GM19452 (cell line): Measurements from ENCODE around the gene WDR90.

Source experiments
- ATAC-seq: cut with Tn5 transposase; IDR thresholded peaks from one replicate; pipeline ENCODE4 v1.9.1; 2021; ENCODE audit not compliant: unreplicated experiment

The WDR90 gene

DNA sequence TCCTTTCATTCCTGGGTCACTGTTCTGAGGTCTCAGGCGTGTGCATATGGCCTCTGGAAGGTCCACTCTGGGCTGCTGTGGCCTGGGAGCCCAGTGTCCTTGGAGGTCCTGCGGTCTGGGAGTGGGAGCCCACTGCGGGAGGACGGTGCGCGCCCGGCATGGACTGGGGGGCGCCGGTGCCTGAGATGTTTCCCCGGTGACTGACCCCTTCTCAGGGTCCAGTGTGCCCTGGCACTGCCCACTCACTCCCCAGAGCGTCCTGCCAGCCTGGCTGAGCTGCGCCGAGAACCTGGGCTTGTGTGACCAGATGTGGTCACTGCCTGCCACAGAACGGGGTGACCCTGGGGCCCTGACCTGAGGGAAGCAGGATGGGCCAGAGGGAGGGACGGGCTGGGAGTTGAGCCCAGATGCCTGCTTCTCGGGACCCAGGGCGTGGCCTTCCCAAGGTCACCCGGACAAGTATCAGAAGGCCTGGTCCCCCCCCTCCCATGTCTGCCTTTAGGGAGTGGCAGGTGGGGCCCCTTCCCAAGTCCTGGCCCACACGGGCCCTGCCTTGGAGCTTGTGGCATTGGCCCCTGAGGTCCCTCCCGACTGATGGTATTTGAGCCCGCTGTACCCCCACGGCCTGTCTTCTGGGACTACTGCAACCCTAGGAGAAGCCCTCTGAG is 25.2 kb downstream of the WDR90 start:
- ATAC-seq, result no peak

DNA sequence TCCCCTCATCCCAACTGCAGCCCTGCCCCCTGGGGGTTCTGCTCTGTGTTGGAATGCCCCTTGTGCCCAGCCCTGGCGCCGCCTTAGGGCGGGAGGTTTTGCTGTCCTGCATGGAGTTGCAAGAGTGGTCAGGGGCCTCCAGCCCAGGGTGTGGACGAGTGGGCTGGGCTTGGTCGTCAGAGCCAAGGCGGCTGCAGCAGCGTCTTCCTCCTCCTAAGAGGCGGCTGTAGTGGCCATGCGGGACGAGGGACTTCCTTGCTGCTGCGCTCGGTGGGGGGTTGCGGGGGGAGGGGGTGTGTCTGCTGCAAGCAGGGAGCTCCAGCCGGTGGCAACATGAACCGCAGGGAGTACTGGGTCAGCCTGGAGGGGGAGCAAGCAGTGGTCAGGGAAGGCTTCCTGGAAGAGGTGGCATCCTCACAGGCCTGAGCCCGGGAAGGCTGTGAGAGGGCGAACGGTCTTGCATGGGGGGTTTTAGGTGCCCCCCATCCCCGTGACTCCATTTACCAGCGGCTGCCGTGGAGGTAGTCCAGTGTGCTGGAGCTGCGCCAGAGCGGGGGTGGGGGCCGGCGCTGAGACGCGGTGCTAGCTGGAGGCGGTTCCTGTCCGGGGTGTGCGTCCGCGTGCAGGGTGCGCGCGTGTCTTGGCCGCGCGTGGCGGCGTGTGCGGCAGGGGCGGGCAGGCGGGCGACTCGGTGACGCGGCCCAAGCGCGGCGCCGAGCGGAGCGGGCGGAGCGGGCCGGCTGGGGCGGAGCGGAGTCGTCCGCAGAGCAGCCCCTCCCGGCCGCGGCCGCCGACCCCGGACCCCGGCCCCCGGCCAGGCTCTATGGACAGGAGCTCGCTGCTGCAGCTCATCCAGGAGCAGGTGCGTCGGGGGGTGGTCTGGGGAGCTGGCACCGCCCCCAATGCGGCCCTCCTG is 26.1 kb downstream of the WDR90 start, which contains the start of gene RHBDL1:
RHBDL1 (plus strand) TSS at position 704 of the 916 bp plus-strand sequence; CDS start at position 824, 120 bp downstream.
- no peak for ATAC-seq

DNA sequence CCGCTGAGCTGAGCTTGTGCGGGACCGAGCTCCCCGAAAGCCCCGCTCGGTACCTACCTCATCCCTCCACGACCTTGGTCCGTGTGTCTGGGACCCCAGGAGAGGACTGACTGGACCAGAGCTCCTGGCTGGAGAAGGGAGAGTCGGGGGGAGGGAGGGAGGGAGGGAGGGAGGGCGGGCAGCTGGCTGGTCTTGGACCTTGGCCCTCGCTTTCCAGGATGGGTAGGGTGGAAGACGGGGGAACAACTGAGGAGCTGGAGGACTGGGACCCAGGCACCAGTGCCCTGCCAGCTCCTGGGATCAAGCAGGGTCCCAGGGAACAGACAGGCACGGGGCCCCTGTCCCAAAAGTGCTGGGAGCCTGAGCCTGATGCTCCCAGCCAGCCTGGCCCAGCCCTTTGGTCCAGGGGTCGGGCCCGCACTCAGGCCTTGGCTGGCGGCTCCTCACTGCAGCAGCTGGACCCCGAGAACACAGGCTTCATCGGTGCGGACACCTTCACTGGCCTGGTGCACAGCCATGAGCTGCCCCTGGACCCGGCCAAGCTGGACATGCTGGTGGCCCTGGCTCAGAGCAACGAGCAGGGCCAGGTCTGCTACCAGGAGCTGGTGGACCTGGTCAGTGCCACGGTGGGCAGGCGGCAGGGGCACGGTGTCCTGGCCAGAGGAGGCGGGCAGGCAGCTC is 26.9 kb downstream of the WDR90 start:
- ATAC-seq, result no peak

DNA sequence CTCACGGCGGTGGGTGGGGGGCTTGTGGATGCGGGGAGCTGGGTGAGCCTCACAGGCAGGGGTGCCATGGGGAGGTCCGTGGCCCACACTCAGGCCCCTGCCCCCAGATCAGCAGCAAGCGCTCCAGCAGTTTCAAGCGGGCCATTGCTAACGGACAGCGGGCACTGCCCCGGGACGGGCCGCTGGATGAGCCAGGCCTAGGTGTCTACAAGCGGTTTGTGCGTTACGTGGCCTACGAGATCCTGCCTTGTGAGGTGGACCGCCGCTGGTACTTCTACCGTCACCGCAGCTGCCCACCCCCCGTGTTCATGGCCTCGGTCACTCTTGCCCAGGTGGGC is 27.4 kb downstream of the WDR90 start:
- no peak for ATAC-seq

DNA sequence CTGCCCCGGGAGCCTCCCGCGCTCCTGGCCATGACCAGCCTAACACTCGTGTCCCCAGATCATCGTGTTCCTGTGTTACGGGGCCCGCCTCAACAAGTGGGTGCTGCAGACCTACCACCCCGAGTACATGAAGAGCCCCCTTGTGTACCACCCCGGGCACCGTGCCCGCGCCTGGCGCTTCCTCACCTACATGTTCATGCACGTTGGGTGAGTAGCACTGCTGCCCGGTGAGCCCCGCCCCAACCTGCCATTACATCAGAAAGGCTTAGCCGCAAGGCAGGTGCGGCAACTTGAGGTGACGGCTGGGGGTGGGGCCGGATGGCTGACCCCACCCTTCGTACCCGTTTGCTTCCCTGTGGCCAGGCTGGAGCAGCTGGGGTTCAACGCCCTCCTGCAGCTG is 27.7 kb downstream of the WDR90 start:
- no peak for ATAC-seq

DNA sequence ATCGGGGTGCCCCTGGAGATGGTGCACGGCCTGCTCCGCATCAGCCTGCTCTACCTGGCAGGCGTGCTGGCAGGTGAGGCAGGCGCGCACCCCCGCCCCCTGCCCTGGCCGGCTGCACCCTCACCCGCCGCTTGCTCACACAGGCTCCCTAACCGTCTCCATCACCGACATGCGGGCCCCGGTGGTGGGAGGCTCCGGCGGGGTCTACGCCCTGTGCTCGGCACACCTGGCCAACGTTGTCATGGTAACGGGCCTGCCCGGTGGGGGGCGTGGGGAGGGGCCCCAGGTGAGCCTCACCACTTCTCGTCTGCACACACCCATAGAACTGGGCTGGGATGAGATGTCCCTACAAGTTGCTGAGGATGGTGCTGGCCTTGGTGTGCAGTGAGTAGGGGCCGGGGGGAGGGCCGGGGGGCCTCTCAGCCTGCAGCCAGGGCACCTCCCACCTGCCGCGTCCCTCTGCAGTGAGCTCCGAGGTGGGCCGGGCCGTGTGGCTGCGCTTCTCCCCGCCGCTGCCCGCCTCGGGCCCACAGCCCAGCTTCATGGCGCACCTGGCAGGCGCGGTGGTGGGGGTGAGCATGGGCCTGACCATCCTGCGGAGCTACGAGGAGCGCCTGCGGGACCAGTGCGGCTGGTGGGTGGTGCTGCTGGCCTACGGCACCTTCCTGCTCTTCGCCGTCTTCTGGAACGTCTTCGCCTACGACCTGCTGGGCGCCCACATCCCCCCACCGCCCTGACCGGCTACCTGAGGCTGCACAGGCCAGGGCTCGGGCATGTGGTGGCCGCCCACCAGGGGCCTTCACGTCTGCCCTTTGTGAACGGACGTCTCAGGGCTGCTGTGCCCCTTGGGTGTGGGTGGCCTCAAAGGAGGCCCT is 28.4 kb downstream of the WDR90 start:
- no peak for ATAC-seq

DNA sequence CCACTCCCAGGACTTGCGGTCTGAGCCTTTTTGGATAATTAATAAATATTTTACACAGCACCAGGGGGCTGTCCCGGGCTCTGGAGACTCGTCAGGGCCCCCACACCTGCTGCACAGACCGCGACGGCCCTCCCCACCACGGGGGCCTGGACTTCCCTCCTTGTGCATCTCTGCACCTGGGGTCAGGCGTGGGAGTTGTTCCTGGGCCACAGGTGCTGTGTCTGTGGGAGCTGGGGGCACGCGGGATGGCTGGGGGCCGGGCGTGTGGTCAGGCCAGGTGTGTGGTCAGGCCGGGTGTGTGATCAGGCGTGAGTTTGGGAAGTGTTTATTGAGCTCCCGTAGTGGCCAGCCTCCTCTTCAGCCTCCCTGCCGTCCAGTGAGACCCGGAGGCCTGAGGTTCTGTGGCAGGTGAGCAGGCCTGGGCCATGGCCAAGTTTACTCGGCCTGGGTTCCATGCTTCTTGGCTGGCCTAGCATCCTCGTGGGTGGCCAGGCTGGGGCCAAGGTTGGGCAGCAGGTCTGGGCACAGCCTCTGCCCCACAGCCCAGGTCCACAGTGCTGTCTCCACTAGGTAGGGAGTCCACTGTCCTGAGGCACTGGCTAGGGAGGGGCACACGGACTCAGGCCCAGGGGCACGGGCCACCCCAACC is 29.2 kb downstream of the WDR90 start:
- no peak for ATAC-seq

DNA sequence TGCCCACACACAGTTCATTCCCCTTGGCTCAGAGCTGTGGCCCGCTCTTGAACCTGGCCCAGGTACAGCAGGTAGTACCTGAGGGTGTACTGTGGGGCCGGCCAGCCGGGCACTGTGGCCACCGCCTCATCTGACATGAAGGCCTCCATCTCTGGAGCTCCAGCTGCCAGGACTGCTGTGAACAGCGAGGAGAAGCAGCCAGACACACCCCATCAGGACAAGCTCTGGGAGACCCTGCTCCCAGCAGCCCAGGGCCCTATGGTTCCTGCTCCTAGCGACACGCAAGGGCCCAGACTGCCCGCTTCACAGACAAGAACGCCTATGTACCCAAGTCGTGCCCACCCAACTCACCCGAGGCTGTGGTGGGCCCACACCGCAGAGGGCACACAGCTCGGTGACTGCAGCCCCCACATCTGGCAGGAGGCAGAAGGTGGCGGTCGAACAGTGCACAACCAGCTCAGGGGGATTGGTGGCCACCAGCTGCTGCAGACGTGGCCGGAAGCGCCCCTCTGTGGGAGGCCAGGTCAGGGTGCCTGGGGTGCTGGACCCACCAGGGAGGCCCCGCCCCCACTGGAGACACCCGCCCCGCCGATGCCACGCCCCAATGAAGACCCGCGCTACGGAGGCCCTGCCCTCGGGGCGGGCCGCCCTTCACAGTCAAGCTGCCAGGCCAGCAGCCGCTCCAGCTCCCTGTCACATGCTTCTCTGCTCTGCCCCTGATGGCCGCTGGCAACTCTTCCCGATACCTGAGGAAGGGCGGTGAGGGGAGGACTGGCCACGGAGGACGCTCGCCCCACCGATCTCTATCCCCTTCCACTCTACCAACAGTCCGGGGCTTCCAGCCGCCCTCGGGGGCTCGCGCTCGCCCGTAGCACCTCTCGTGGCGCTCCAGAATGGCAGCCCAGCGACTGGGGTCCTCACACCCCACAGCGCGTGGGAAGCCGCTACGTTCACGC is 30.0 kb downstream of the WDR90 start:
- ATAC-seq, result no peak

DNA sequence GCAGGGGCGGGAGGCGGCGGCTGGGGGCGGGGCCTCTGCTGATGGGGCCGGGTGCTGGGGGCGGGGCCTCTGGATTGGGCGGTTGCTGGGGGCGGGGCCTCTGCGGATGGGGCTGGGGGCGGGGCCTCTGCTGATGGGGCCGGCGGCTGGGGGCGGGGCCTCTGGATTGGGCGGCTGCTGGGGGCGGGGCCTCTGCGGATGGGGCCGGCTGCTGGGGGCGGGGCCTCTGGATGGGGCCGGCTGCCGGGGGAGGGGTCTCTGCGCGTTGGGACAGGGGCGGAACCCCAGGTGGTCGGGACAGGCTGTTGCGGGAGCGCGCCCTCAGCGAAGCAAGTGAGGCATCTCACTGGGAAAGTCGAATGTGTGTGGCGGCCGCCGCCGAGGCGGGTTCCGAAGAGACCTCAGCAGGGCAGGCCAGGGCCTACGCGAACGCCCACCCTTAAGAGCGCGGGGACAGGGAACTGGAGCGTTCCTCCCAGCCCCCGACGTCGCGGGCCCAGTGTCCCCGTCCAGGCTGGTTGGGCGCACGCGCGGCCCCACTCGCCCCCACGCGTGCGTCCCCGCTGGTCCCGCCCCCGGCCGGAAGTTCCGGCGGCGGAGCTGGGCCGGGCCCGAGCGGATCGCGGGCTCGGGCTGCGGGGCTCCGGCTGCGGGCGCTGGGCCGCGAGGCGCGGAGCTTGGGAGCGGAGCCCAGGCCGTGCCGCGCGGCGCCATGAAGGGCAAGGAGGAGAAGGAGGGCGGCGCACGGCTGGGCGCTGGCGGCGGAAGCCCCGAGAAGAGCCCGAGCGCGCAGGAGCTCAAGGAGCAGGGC is 30.9 kb downstream of the WDR90 start, which contains the start of gene STUB1:
STUB1 (plus strand) TSS at position 597 of the 811 bp plus-strand sequence; CDS start at position 713, 116 bp downstream.
- no peak for ATAC-seq

DNA sequence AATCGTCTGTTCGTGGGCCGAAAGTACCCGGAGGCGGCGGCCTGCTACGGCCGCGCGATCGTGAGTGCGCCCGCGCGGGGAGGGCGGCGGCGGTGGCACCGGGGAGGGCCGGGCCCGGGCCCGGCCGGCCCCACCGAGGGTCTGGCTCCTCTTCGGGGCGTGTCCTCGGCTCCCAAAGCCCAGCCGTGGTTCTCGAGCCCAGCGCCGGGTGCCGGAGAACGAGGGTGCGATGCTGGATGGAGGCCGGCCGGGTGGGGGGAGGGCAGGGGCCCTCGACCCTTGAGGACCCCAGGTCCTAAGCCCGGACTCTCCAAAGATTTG is 31.4 kb downstream of the WDR90 start:
- ATAC-seq, result no peak

DNA sequence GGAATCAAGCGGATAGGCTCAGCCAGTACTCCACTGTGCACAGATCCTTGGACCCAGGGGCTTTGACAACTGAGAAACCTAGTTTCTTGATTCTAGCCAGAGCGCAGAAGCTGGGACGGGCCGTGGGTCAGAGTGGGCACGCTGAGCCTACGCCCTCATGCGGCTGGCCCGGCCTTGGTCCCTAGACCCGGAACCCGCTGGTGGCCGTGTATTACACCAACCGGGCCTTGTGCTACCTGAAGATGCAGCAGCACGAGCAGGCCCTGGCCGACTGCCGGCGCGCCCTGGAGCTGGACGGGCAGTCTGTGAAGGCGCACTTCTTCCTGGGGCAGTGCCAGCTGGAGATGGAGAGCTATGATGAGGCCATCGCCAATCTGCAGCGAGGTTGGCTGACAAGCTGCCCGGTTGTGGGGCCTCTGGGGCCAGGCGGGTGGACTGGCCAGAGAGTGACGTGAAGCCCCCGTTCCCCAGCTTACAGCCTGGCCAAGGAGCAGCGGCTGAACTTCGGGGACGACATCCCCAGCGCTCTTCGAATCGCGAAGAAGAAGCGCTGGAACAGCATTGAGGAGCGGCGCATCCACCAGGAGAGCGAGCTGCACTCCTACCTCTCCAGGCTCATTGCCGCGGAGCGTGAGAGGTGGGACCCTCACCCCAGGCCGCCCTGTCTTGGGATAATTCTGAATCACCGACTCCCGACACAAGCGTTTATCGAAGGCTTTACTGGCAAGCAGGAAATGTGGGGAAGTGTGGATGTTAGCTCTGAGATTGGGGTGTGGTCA is 32.0 kb downstream of the WDR90 start:
- ATAC-seq, result no peak

DNA sequence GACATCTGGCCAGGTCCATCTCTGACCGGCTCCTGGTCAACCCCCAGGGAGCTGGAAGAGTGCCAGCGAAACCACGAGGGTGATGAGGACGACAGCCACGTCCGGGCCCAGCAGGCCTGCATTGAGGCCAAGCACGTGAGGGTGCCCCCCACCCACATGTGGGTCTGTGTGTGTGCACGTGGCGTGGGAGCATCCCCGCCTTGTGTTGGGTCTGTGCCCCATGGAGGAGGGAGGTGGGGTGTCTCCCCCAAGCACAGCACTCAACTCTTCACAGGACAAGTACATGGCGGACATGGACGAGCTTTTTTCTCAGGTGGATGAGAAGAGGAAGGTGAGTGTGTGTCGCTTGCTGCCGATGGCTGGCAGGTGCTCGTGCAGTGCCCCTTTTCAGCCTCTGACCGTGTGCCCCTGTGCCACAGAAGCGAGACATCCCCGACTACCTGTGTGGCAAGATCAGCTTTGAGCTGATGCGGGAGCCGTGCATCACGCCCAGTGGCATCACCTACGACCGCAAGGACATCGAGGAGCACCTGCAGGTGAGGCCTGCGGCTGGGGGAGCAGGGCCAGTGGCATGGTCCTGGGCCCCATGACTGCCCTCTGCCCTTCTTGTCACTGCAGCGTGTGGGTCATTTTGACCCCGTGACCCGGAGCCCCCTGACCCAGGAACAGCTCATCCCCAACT is 32.7 kb downstream of the WDR90 start:
- ATAC-seq, result no peak

DNA sequence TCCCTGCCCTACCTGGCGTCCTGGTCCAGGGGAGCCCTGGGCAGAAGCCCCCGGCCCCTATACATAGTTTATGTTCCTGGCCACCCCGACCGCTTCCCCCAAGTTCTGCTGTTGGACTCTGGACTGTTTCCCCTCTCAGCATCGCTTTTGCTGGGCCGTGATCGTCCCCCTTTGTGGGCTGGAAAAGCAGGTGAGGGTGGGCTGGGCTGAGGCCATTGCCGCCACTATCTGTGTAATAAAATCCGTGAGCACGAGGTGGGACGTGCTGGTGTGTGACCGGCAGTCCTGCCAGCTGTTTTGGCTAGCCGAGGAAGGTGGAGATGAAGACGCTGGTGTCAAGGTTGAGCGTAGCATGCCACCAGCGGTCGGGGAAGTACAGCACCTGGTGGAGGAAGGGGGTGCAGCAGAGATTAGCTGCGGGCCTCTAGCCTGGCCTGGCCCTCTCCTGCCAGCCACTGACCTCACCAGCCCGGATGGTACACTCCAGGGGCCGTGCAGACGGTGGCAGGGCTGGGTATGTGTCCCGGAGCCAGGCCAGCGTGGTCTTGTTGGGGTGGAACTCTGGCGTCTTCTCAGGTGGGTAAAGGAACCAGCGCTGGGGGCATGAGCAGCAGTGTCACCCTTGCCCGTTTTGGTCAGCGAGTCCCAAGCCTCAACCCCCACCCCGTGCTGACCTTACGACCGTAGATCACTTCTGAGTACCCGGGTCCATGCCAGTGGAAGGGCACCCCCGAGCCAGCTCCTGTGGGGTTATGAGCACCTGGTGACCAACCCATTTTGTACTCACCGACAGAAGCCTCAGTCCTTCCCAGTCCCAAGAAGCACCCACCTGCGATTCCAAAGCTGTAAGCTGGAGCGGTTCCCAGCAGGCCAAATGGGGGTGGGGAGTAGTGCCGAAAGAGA is 33.6 kb downstream of the WDR90 start:
- ATAC-seq, result no peak

DNA sequence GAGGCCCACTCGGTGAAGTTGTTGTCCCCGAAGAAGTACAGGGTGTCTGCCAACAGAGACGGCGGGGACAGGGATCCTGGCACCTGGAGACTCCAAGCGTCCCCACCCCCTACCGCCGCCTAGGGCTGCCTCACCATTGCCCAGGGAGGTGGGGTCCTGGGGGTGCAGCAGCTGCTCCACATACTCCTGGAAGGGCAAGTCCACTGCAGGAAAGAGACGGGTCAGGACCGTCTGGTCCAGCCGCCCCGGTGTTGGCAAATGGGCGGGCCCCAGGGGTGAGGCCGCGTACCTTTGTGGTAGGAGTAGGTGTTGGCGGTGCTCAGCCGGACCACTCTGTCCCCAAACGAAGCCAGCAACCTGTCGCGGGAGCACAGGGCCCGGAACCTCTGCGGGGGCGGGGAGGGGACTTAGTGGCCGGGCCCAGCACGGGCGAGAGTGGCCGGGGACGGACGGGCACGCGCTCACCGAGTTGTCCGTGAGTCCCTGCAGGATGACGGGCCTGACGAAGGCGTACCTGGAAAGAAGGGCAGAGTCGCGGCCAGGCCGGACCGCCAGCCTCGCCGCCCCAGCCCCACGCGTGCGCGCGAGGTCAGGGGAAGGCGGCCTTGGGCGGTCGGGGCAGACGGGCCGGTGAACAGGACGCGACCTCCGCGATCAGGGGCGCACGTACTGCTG is 34.4 kb downstream of the WDR90 start:
- no peak for ATAC-seq

DNA sequence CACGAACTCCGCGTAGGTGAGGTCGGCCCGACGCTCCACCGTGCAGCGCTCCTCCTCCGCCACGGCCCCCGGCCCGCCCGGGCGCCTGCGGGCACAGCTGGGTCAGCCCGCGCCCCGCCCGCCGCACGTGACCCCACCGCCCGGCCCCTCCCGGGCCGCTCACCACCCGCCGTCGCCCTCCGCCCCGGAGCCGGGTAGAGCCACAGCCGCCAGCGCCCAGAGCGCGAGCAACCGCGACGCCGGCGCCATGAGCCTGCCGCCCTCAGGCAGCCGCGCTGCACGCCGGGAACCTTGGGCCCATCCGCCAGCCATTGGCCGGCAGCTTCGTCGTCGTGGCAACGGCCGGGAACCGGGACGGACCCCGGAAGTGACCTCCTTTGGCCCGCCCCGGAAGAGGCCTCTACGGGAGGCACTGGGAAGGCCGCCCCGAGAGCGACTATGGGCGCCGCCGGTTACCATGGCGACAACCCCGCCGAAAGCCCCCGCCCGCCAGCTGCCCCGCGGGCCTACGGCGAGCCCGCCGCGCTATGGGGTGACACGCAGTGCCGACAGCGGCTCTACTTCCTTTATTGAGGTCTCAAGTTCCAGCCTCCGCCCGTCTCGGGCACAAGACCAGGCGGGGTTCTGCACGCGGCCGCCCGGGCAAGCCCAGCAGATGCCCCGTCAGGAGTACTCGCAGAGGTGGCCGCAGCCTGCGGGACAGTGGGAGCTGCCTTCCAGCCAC is 35.1 kb downstream of the WDR90 start, which contains the start of gene JMJD8:
JMJD8 (minus strand) TSS at position 264 of the 724 bp plus-strand sequence; CDS start at position 249, 15 bp downstream.
- peak; percentile 62 for ATAC-seq
